ENCODE data around the gene TRPM3.

The TRPM3 gene

DNA sequence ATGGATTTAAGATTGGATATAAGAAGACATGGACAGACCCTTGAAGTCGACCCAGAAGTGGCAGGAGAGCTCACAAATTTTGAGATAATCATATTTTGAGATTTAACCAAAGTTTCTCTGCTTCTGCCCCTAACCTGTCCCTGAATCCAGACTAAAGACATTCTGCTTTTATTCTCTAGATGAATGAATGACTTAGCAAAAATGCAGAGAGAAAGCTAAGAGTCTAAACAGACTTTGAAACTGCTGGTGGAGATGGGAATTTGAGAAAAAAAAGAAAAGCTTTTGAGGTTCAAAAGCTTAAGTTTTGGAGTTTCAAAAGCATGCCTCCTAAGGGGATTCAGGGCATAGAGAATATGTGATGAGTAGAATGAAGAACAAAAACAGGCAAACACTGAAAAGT, 621.8 kb downstream of the TRPM3 start:
- DNase-seq, result no peak

DNA sequence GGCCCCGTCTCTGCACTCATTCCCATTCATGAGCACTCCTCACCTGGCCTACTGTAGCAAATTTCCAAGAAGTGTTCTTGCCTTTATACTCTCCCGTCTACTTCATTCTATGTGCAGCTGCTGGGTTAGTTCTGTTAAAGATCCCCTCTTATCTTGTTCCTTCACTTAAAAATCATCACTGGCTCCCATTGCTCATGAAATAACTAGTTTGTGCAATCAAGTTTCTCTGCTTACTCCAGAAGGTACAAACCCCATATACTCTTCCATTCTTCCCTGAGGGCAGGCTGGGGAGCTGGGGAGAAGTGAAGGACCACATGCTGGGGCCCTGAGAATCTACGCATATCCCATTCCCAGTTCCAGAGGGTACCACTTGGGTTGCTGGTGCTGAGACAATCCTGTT, 622.6 kb downstream of the TRPM3 start:
- no peak for DNase-seq

DNA sequence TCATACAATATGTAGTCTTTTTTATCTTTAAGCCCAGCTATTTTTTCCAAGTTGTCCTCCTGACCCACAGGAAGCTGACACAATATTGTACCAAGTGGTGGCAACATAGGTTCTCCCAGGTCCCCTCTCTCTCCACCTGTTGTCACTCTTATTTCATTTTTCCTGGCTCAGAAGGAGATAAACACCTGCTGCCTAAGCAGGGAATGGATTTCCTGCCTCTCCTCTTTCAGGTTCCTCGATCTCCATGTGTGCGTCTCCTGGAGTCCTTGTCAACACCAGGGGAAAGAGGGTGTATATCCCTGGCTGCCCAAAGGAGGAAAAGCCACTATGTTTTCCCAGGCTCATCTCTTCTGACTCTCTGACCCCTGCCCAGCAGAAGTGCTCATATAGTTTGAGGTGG, 625.2 kb downstream of the TRPM3 start:
- no peak for DNase-seq

DNA sequence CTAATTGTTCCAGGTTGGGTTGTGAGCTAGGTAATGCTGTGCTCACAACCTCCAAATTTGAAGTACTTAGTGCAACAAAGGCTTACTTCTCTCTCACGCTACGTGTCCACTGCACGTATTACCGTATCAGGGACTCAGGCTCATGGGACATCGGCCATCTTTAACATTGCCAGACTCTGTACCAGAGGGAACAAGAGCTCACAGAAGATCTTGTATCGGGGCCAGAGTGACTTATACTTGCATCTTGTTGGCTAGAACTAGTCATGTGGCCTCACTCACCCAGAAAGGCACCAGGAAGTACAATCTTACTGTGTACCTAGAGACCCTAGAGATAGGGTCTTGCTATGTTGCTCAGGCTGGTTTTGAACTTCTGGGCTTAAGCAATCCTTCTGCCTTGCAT, 625.9 kb downstream of the TRPM3 start:
- DNase-seq, result no peak

DNA sequence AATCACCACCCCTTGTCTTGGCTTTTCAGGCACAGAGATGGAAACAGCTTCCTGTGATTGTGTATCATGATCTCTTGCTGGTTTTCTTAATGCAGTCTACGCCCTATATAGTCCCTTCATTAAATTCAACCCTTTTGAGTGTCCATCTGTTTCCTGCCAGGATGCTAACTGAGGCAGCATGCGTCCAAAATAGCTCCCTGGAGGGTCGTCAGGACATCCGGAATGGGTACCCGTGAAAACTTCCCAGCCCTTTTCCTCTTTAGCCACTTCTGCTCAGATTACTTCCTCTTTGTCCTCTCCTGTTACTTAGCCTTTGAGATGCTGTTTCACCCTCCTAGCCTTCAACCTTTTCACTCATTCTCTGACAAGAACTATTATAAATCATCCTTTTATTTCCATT, 627.2 kb downstream of the TRPM3 start:
- DNase-seq, result no peak

DNA sequence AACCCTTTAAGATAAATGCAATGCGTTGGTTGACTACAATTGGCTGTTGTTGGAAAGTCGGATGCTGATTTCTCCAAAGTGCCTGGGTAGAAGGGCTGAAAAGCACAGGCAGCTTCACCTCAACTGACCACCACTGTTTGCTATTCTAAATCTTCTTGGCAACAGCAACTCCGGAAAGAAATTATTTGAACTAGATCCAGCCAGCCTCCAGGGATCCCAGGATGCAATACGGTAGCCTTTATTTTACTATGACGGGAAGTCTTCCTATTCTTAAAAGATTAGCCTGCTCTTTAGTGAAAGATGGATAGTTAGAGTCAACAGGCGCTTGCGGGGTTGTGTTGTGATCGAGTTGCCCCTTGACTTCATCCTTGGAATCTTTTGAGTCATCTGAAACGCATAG, 628.4 kb downstream of the TRPM3 start:
- no peak for DNase-seq

DNA sequence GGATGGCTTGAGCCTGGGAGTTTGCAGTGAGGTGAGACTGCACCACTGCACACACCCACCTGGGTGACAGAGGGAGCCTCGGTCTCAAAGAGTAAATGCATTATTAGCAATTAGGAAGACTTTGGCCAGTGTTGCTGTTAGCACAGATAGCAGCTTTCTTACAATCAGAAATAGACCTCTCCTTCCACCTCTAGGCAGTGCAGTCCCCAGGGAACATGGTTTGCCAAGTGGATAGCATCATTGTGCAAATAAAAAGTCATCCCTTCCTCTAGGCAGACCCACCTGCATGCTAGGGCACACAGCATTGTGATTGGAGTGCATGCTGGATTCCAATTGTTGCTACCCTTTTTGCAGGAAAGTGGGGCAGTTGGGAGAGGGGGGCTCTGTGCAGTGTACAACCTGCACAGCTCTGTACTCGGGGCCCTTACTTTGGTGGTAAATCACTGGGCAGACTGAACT, 629.1 kb downstream of the TRPM3 start:
- no peak for DNase-seq

DNA sequence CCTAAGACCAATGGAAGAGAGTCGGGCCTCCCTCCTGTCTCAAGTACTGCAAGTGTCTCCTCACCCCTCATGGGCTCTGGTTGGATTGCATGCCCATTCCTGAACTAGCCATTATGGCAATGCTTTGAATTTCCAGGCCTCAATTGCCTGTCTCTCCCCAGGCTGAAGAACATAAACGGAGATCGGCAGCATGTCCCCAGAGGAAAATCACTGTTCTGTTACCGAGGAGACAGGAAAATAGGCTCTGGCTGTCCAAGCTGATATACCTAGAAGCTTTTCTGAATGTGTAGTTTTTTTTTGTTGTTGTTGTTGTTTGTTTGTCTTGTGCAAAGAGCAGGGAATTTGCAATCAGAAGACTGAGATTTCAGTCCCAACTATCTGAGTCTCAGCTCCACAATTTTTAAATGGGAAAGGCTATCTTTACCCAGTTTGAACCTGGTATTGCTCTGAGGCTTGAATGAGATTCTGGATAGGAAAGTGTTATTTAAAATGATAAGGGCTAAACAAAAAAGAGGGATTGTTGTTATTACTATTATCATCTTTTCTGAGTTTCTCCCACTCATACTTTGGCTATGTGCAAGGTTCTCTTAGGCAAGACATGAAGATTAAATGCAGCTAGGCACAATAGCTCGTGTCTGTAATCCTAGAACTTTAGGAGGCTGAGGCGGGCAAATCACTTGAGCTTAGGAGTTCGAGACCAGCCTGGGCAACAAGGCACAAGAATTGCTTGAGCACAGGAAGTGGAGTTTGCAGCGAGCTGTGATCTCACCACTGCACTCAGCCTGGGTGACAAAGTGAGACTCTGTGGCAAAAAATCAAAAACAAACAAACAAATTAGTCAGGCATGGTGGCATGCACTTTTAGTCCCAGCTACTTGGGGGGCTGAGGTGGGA, 629.7 kb downstream of the TRPM3 start:
- no peak for DNase-seq

DNA sequence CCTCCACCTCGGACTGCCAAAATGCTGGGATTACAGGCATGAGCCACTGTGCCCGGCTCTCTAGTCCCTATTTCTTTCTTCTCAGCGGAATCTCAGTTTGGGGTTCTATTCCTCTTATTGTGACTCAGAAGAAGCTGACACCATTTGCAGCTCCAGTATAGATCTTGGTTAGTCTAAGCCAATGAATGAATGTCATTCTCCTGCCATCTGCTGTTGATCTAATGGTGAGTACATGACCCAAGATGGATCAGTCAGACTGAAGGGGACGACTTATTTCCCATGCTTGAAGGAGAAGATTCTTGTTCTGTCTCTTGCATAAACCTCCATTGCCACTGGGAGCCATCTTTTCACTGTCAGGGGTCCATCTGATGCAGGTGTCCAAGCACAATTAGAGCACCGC, 630.9 kb downstream of the TRPM3 start:
- DNase-seq, result no peak

DNA sequence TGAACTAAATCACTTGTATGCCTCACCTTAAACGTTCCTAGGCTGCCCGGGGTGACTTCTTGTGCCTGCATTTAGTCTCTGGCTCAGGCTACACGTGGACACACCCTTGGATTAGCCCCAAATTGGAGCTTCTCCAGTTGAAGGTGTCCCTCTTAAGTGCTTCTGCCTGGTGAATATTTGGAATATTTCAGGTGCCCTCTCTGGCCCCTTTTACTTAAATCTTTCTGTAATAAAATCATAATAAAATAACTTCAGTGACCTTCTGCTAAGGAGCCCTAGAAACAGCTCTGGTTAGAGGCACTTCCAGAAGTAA, 632.7 kb downstream of the TRPM3 start:
- no peak for DNase-seq

DNA sequence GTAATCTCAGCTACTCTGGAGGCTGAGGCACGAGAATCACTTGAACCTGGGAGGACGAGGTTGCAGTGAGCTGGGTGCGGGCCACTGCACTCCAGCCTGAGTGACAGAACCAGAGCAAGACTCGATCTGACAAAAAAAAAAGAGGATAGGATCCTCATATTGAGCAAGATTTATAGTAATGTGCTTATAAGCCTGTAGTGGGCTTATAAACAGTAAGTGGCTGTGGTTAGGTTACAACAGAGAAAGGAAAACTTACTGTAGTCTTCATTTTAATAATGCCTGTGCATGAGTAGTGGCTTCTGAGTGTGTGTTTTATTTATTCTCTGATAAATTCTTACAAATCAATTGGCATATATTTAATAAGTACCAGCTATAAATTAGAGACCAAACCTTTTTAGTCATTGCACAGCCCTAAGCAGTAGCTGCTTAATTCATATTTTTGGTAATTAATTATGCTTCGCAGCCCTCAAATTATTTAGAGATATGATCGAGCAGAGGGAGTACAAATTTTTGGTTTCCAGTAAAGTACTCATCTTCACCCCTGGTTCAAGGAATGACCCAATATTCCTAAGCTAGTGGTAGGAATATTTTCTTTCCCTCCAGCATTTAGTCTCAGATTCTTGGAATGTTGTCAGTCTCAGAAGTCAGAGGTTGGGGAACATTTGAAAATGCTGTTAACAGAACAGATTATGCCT, 633.2 kb downstream of the TRPM3 start:
- DNase-seq, result no peak

DNA sequence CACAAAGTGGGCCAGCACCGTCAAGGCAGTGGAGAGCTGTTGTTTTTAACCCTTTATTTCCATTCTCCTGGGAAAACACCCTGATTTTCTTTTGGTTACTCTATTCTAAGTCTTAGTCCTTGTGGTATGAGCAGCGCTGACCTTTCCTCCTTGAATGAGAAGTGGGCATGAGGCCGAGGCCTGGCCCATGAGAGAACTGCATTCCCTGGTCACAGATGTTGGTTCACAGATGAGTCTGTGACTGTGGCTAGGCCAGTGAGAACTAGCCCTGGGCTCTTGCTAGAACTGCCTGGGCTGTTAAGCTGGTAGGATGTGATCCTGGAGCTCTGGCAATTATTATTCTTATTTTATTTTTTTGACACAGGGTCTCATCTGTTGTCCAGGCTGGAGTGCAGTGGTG, 635.3 kb downstream of the TRPM3 start:
- no peak for DNase-seq

DNA sequence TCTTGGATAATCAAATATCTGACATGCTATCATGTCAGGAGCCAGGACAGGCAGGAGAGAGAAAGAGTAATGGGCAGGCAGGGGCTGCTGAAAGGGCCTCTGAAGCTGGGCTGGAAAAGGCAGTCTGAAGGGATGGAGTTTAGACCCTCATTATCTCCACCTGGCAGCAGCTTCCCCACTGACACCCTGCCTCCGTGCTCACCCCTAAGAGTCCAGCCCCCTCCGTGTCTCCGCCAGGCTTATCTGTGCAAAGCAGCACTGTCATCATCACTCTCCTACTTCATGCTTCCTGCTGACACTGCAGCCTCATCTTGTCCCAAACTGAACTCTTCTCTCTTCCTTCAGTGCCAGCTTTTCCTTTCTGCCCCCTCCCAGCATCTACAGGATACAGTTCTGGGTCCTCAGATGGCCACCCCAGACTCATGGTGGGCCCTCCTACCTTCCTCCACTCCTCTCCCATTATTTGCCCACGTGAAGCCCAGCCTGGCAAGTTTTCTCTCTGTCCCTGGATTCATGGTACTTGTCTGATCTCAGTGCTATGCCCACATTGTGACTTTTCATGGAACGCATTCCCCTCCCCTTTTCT, 636.1 kb downstream of the TRPM3 start:
- DNase-seq, result no peak

DNA sequence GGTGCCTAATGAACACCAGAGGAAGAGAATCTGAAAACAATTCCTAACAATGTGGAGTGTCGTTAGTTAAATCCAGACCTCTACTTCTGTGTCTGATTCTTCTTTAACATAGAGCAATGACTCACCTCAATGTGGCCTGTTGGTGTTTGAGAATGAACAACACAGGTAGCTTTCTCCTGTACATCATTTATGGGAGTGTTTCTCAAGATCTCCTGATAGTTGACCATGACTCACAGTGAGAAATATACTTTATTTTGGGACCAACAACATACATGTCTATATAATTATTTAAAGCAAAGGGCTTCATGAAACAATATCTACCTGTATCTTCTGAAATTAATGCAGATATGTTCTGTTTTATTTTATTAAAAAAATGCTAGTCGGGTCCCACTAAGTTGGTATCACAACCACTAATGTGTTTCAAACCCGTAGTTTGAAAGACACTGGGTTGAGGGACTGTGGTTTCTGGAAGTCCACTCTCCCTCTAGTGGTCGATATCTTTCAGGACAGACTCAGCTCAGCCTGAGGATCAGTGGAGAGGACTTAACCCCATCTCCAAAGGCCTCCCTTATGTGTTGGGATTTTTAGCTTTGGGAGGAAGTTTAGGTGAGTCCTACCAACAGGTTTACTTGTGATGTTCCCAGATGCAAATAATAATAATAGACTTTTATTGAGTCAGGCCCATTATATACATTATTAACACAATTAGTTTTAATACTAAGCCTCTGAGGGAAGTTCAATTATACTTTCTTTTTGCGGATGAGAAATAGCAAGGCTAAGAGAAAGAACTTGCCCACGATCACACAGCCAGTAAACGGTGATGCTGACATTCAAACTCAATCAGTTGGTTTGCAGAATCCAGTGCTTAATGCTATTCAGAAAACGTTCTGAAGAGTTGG, 636.9 kb downstream of the TRPM3 start:
- no peak for DNase-seq

DNA sequence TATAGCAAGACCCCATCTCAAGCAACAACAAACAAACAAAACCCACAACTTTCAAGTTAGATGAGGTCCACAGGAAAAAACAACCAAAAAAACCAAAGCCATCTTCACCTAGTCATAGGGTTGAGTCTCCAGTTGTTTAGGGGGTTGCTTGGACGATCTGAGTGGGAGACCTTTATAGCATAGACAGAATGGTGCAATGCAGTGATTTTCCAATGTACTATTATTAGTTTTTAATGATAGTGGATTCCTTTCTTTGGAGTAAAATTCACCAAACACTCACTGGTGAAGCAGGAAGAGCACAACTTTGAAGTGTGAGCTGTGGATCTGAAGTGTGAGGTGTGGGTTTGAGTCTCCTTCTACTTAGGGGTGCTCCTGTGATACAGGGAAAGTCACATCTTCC, 640.0 kb downstream of the TRPM3 start:
- no peak for DNase-seq

DNA sequence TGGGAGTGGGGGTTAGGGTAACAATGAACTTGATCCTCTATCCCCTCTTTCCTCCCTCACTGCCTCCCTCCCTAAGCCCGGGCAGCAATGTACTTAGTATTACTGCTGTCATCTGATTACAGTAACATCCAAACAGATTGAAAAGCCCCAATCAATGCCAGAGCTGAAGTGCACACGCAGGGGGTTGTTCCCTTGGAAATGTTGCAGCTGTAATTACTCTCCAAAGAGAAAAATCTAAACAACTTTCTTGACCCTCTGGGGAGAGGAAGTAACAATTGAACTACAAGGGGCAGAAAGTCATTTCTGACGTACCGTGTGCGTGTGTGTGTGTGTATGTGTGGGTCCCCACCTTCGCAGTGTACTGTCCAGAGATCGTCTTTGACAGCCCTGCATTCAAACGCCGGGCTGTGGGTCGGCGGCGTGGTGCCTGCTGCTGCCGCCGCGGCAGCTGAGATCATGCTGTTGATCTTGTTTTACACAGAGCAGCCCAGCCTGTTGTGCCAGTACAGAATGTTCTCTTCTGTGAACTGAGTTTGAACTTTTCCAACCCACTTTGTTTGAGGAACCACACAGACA, 640.9 kb downstream of the TRPM3 start:
- no peak for DNase-seq

DNA sequence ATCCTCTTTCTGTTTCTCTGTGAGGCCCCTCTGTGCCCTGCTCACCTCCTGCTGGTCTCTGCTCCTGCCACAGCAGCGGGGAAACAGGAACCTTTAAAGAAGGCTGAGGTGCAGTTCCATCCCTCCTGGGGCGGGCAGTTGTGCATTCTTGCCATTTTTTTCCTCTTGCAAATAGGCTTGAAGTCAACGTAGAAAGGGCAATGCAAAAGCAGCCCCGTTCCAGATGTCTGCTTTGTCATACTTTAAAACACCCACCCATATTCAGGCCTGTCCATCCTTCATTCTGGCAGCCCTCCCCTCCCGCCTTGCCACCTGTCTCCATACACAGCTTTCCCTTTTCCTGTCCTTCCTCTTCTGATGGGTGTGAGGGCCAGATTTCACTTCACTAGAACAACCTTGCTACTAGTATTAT, 641.5 kb downstream of the TRPM3 start:
- no peak for DNase-seq
